DND-41 (cell line): Measurements from ENCODE around the gene ANAPC5.

Experiments used
- ATAC-seq: fragments of 200-7000 bp; cut with Tn5 transposase; 3 replicates; pipeline ENCODE4 v1.9.1; 2021; ENCODE audit warnings: low read depth; ENCODE audit not compliant: insufficient read depth
- DNase-seq: peaks from one replicate; pipeline ENCODE4 v3.0.0-alpha.2; 2020
- H2AFZ ChIP-seq: 2 replicates; pipeline ENCODE4 v1.6.0; 2012; ENCODE audit warnings: low read depth, low read length
- H3K27ac ChIP-seq: 2 replicates; pipeline ENCODE4 v1.5.1; 2012; ENCODE audit warnings: low read length, inconsistent platforms
- H3K27me3 ChIP-seq: fragments of 200-600 bp; sonication (generic); 2 replicates; pipeline ENCODE4 v1.6.0; 2012; ENCODE audit warnings: low read length, mild to moderate bottlenecking, inconsistent platforms; ENCODE audit not compliant: insufficient read depth, poor library complexity
- H3K36me3 ChIP-seq: 2 replicates; pipeline ENCODE4 v1.5.1; 2012; ENCODE audit warnings: low read length, inconsistent platforms; ENCODE audit not compliant: insufficient read depth
- H3K4me1 ChIP-seq: 2 replicates; pipeline ENCODE4 v1.5.1; 2012; ENCODE audit warnings: mild to moderate bottlenecking, low read length; ENCODE audit not compliant: insufficient read depth
- H3K4me2 ChIP-seq: 2 replicates; pipeline ENCODE4 v1.6.0; 2012; ENCODE audit warnings: mild to moderate bottlenecking, moderate library complexity, low read length, inconsistent platforms; ENCODE audit not compliant: insufficient read depth
- H3K4me3 ChIP-seq, 2 experiments: fragments of 200-600 bp in 1 of 2; shearing (Covaris generic) in 1 of 2; 2 replicates each; pipeline ENCODE4 v1.5.1; 2012 to 2016; ENCODE audit warnings: inconsistent platforms in 2 of 2, low read length in 2 of 2, mild to moderate bottlenecking in 2 of 2, low read depth in 1 of 2, moderate library complexity in 1 of 2
- H3K79me2 ChIP-seq: 2 replicates; pipeline ENCODE4 v1.6.0; 2012; ENCODE audit warnings: low read length, inconsistent platforms; ENCODE audit not compliant: insufficient read depth
- H3K9ac ChIP-seq: 2 replicates; pipeline ENCODE4 v1.6.0; 2012; ENCODE audit warnings: low read depth, mild to moderate bottlenecking, inconsistent platforms, low read length, moderate library complexity
- H3K9me3 ChIP-seq: 2 replicates; pipeline ENCODE4 v1.5.1; 2012; ENCODE audit warnings: low read length, moderate library complexity, mild to moderate bottlenecking, inconsistent platforms; ENCODE audit not compliant: insufficient read depth, severe bottlenecking
- H4K20me1 ChIP-seq: 2 replicates; pipeline ENCODE4 v1.6.0; 2012; ENCODE audit warnings: low read length; ENCODE audit not compliant: insufficient read depth
- CTCF ChIP-seq: IDR thresholded peaks from 2 replicates; pipeline ENCODE4 v1.5.1; 2012; ENCODE audit warnings: borderline replicate concordance, low read length, moderate library complexity, mild to moderate bottlenecking; ENCODE audit not compliant: poor library complexity, severe bottlenecking; ENCODE audit errors: extremely low read depth
- EZH2 ChIP-seq: IDR thresholded peaks from 3 replicates; pipeline ENCODE4 v1.6.1; 2012; ENCODE audit warnings: borderline replicate concordance, low read depth, mild to moderate bottlenecking, moderate library complexity, low read length, inconsistent platforms; ENCODE audit not compliant: severe bottlenecking

Gene ANAPC5

DNA sequence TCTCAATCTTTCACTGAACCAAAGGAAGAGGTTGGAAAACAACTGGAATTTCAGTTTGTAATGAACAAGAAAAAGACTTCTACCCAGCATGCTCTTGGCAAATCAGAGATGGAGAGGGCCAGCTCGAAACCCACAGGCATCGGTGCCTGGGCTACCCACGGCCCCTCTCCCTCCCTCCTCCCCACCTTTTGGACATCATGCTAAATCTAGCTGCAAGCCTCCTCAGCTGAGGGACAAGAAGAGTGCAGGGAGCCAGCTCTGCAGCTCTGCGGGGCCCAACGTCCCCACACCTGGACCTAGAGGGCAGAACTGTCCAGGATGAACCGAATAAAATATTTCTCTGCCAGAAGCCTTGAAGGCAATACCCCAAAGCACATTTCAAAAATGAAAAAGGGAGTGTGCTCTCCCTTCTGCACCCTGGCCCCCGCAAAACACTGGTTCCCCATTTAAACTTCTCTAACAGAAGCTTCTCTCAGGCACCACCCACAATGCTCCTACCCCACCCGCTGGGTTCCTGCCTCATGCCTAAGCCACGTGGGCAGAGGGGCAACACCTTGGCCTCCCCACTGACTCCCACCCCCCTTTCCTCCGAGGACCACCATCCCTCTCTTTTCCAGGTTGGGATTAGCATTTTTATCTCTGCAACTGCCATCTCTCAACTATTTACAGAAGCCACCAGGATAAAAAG is 63.9 kb downstream of the ANAPC5 start:
- H3K9ac ChIP-seq, result no peak overlapping the region
- H3K36me3 ChIP-seq, result peaks cover 19% of the 10 kb centered on the region
- H3K27me3 ChIP-seq, result no peaks in the 10 kb centered on the region
- no peaks in the 10 kb centered on the region for H3K4me1 ChIP-seq
- H2AFZ ChIP-seq, result no peak overlapping the region
- DNase-seq, result no peak
- ATAC-seq, result no peak
- H4K20me1 ChIP-seq, result peaks cover 31% of the 10 kb centered on the region; the same call in 1 of the 2 replicates
- peaks cover 44% of the 10 kb centered on the region; the same call in 1 of the 2 replicates for H3K79me2 ChIP-seq
- TF ChIP-seq EZH2 (no peak), CTCF (no peak)
- H3K4me3 ChIP-seq, result no peak overlapping the region
- H3K4me2 ChIP-seq, result no peak overlapping the region
- H3K27ac ChIP-seq, result no peak overlapping the region
- no peaks in the 10 kb centered on the region for H3K9me3 ChIP-seq

DNA sequence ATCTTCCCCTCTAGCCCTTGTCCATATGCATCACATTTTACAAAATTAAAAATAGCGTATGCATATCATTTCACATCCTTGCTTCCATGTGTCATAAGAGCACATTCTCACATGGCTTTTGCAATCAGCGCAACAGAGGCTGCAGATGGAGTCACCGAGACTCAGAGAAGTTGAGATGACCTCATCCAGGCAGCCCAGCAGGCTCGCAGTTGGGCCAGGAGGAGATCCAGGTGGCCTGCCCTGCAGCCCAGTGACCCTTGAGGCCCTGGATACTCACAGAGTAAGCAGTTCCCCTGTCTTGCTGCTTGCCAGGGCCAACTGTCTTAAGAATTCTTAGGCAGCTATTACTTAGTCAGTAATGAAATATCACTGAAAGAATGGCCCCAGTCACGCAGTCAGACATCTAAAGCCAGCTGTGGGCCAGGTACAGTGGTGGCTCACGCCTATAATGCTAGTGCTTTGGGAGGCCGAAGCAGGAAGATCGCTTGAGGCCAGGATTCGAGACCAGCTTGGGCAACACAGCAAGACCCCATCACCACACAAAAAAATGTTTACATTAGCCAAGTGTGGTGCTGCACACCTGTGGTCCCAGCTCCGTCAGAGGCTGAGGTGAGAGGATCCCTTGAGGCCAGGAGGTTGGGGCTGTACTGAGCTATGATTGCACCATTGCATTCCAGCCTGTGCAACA is 64.8 kb downstream of the ANAPC5 start:
- H3K9me3 ChIP-seq, result no peaks in the 10 kb centered on the region
- ATAC-seq, result no peak
- no peaks in the 10 kb centered on the region for H3K27me3 ChIP-seq
- no peaks in the 10 kb centered on the region for H3K4me1 ChIP-seq
- peaks cover 20% of the 10 kb centered on the region for H3K36me3 ChIP-seq
- H3K4me3 ChIP-seq, result no peak overlapping the region
- peaks cover 33% of the 10 kb centered on the region; the same call in 1 of the 2 replicates for H4K20me1 ChIP-seq
- H3K9ac ChIP-seq, result no peak overlapping the region
- no peak for DNase-seq
- H3K4me2 ChIP-seq, result no peak overlapping the region
- no peak overlapping the region for H2AFZ ChIP-seq
- H3K27ac ChIP-seq, result no peak overlapping the region
- no peak for TF ChIP-seq EZH2
- TF ChIP-seq CTCF, result no peak
- H3K79me2 ChIP-seq, result peaks cover 39% of the 10 kb centered on the region; the same call in 1 of the 2 replicates

GRCh38 chr12:121285856-121286255 is 66.4 kb downstream of the ANAPC5 start:
- DNase-seq, result no peak
- H2AFZ ChIP-seq, result no peak overlapping the region
- no peak overlapping the region for H3K9ac ChIP-seq
- H3K4me2 ChIP-seq, result no peak overlapping the region
- H3K4me3 ChIP-seq, result no peak overlapping the region
- no peaks in the 10 kb centered on the region for H3K9me3 ChIP-seq
- no peak for ATAC-seq
- no peaks in the 10 kb centered on the region for H3K27me3 ChIP-seq
- H3K79me2 ChIP-seq, result peaks cover 36% of the 10 kb centered on the region; the same call in 1 of the 2 replicates
- no peak for TF ChIP-seq CTCF
- no peak for TF ChIP-seq EZH2
- H3K4me1 ChIP-seq, result no peaks in the 10 kb centered on the region
- H3K27ac ChIP-seq, result no peak overlapping the region
- peaks cover 15% of the 10 kb centered on the region for H3K36me3 ChIP-seq
- peaks cover 33% of the 10 kb centered on the region; the same call in 1 of the 2 replicates for H4K20me1 ChIP-seq
